ENCODE measurements around the gene RMRP.

- TF ChIP-seq CTCF (IDR thresholded peaks at IDR 0.05) (no peak), USF1 (IDR thresholded peaks at IDR 0.05; ENCODE audit: borderline replicate concordance, low read depth) (no peak), EP300 (IDR thresholded peaks at IDR 0.05; ENCODE audit: borderline replicate concordance in 1 of 2, low read depth in 1 of 2, low read length in 1 of 2) (no peak), CHD2 (IDR thresholded peaks at IDR 0.05; ENCODE audit: low read length, partially characterized antibody) (no peak), RCOR1 (IDR thresholded peaks at IDR 0.05; ENCODE audit: low read length) (no peak)
- TF ChIP-seq, protein P1, sequence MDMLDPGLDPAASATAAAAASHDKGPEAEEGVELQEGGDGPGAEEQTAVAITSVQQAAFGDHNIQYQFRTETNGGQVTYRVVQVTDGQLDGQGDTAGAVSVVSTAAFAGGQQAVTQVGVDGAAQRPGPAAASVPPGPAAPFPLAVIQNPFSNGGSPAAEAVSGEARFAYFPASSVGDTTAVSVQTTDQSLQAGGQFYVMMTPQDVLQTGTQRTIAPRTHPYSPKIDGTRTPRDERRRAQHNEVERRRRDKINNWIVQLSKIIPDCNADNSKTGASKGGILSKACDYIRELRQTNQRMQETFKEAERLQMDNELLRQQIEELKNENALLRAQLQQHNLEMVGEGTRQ (IDR thresholded peaks at IDR 0.05; ENCODE audit: borderline replicate concordance, low read depth, low read length): no peak
- TF ChIP-seq, protein P2, sequence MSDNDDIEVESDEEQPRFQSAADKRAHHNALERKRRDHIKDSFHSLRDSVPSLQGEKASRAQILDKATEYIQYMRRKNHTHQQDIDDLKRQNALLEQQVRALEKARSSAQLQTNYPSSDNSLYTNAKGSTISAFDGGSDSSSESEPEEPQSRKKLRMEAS (IDR thresholded peaks at IDR 0.05; ENCODE audit: low read depth): no peak
These were observed 17.4 kb upstream of the RMRP start for GRCh38 chr9:35675204-35675603.
